Tibial nerve (tissue), 4 donors: ENCODE results near the gene NSUN6. TPM values are rescaled to one million over a fixed set of nuclear protein-coding genes. Genes with fewer than 3 reads are reported as not detected.
"Not testable (repeated sequence)": the region's sequence is repeated elsewhere in the genome, so short reads cannot be mapped to it uniquely, and the experiment has no call there.

Experiments used
- DNase-seq, 2 donors: peaks; one replicate each; pipeline ENCODE4 v3.0.0-alpha.2; 2019; ENCODE audit warnings: low spot score in 2 of 2
- H3K27ac ChIP-seq, 4 donors: fragments of 200-600 bp; sonication (generic) in 3 of 4; one replicate each; pipeline ENCODE4 v1.5.1; 2017 to 2019; ENCODE audit warnings: mild to moderate bottlenecking in 1 of 4
- H3K27me3 ChIP-seq, 2 donors: fragments of 200-600 bp; sonication (generic) in 1 of 2; one replicate each; pipeline versions ENCODE4 v1.5.1 to v1.6.0; 2017 to 2019
- H3K36me3 ChIP-seq, 3 donors: fragments of 200-600 bp; sonication (generic); one replicate each; pipeline ENCODE4 v1.5.1; 2018 to 2019
- H3K4me1 ChIP-seq, 4 donors: fragments of 200-600 bp; sonication (generic) in 3 of 4; one replicate each; pipeline ENCODE4 v1.5.1; 2017 to 2019
- H3K4me3 ChIP-seq, 4 donors: fragments of 200-600 bp; sonication (generic) in 3 of 4; one replicate each; pipeline ENCODE4 v1.5.1; 2017 to 2019; ENCODE audit warnings: mild to moderate bottlenecking in 1 of 4, moderate library complexity in 1 of 4
- H3K9me3 ChIP-seq, 4 donors: fragments of 200-600 bp; sonication (generic) in 3 of 4; one replicate each; pipeline ENCODE4 v1.5.1; 2017 to 2019
- CTCF ChIP-seq, 5 experiments: fragments of 200-600 bp in 3 of 5; fragments of 450-650 bp in 2 of 5; sonication (generic) in 3 of 5; IDR thresholded peaks; one replicate each; pipeline ENCODE4 v1.5.1; 2016 to 2019; ENCODE audit warnings: antibody characterized with exemption in 5 of 5, mild to moderate bottlenecking in 3 of 5, moderate library complexity in 2 of 5
- EP300 ChIP-seq, 2 donors: sonication (generic); formaldehyde crosslinking; IDR thresholded peaks; one replicate each; pipeline ENCODE4 v1.6.1; 2017; ENCODE audit warnings: antibody characterized with exemption in 2 of 2, mild to moderate bottlenecking in 1 of 2
- POLR2A ChIP-seq, 2 donors: fragments of 450-650 bp; IDR thresholded peaks; one replicate each; pipeline ENCODE4 v1.6.1; 2017; ENCODE audit warnings: antibody characterized with exemption in 2 of 2, mild to moderate bottlenecking in 2 of 2, moderate library complexity in 2 of 2
- WGBS, 2 donors: methylation state at CpG; one replicate each; pipeline ENCODE4 v1.1.5; 2018; 5-methylcytosine and 5-hydroxymethylcytosine counted together
- total RNA-seq, 4 donors: library from RNA; depleted of rRNA; stranded (reverse); fragments of >200 nt; gene quantifications; one replicate each; pipeline ENCODE4 v1.1.0, GENCODE V29; 2016

NSUN6 gene
- total RNA-seq, 4 donors from 2014 or later: 15.6 to 30.6 (median 24.7) TPM

- H3K9me3 ChIP-seq: no peaks in the 10 kb centered on the region
- H3K4me3 ChIP-seq: no peak overlapping the region
- no peak overlapping the region for H3K27ac ChIP-seq
- peaks cover 0 to 35% (median 0%) of the 10 kb centered on the region in 3 donors for H3K36me3 ChIP-seq
- TF ChIP-seq EP300 (IDR thresholded peaks at IDR 0.05) (no peak), POLR2A (IDR thresholded peaks at IDR 0.05) (no peak), CTCF (IDR thresholded peaks at IDR 0.05) (no peak)
- DNase-seq: no peak
- WGBS, 2 donors: 89 to 92% methylated on average over 6 of the region's 6 CpGs
- H3K4me1 ChIP-seq: no peaks in the 10 kb centered on the region
- H3K27me3 ChIP-seq: no peaks in the 10 kb centered on the region
Measured at GRCh38 chr10:18594574-18595156, 56.7 kb downstream of the NSUN6 start.

GRCh38 chr10:18591141-18591540 lies 60.2 kb downstream of the NSUN6 start:
- not testable (repeated sequence) for H3K4me1 ChIP-seq, H3K4me3 ChIP-seq, DNase-seq, H3K27ac ChIP-seq, H3K27me3 ChIP-seq, H3K9me3 ChIP-seq
- 96 to 97% methylated on average over 1 of the region's 1 CpG for WGBS, 2 donors
- H3K36me3 ChIP-seq: peaks cover 0 to 56% (median 0%) of the 10 kb centered on the region in 3 donors

DNA sequence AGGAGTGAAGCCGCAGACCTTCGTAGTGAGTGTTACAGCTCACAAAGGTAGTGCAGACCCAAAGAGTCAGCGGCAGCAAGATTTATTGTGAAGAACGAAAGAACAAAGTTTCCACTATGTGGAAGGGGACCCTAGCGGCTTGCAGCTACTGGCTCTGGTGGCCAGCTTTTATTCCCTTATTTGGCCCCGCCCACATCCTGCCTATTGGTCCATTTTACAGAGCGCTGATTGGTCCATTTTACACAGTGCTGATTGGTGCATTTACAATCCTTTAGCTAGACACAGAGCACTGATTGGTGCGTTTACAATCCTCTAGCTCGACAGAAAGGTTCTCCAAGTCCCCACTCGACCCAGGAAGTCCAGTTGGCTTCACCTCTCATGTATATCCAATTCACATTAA lies 64.8 kb downstream of the NSUN6 start:
- not testable (repeated sequence) for H3K4me1 ChIP-seq, H3K9me3 ChIP-seq, H3K4me3 ChIP-seq, DNase-seq, H3K27ac ChIP-seq, H3K27me3 ChIP-seq
- WGBS, 2 donors: 96% methylated on average over 10 of the region's 10 CpGs
- peaks cover 0 to 59% (median 0%) of the 10 kb centered on the region in 3 donors for H3K36me3 ChIP-seq

DNA sequence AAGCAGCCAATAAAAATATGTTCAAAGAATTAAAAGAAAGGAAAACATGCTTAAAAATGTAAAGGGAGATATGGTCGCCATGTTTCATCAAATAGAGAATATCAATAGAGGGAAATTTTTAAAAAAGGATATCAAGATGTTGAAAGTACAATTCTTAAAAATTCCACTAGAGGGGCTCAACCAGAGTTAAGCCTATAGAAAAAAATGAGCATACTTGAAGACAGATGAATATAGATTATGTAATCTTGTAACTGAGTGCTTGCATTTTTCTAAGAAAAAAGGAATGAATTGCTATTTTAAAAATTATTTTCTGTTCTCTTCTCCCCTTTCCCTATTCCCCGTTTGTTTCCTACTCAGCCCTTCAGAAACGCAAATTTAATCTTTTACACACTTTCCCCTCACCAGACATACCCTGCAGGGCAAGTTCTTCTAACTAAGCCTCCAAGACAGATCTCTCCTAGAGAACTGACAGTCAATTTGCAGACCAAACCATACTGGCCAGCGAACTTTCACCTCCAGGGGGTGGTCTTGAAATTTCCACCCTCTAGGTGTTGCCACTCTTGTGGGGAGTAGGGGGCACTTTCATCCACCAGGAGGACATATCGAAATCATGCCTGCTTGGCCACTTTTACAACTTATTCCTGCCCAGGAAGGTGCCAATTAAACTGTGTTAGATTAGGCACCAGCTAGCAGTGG lies 67.7 kb downstream of the NSUN6 start:
- H3K4me1 ChIP-seq: no peaks in the 10 kb centered on the region
- no peak overlapping the region for H3K4me3 ChIP-seq
- H3K27me3 ChIP-seq: no peaks in the 10 kb centered on the region
- WGBS, 2 donors: 92 to 93% methylated on average over 5 of the region's 5 CpGs
- peaks cover 0 to 88% (median 0%) of the 10 kb centered on the region in 3 donors for H3K36me3 ChIP-seq
- no peak overlapping the region for H3K27ac ChIP-seq
- DNase-seq: no peak
- TF ChIP-seq CTCF (IDR thresholded peaks at IDR 0.05) (no peak), EP300 (IDR thresholded peaks at IDR 0.05) (no peak), POLR2A (IDR thresholded peaks at IDR 0.05) (no peak)
- H3K9me3 ChIP-seq: no peaks in the 10 kb centered on the region

DNA sequence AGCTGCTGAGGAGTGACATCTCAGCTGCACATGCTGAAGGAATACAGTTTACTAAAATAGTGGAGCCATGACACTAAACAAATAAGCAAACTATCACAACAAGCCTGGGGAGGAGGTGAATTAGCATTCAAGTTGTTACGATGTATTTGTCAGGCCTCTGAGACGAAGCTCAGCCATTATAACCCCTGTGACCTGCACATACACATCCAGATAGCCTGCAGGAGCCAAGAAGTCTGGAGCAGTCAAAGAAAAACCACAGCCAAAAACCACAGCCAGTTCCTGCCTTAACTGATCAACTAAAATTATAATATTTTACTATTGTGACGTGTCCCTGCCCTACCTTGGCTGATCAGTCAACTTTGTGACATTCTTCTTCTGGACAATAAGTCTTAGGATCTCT lies 68.6 kb downstream of the NSUN6 start:
- Histone ChIP-seq H3K4me3 (no peak overlapping the region), H3K27me3 (no peaks in the 10 kb centered on the region), H3K4me1 (no peaks in the 10 kb centered on the region), H3K9me3 (no peaks in the 10 kb centered on the region), H3K36me3 (peaks cover 0 to 89% (median 0%) of the 10 kb centered on the region in 3 donors), H3K27ac (no peak overlapping the region)
- DNase-seq: no peak
- no peak for TF ChIP-seq POLR2A (IDR thresholded peaks at IDR 0.05)
- TF ChIP-seq CTCF (IDR thresholded peaks at IDR 0.05): no peak
- TF ChIP-seq EP300 (IDR thresholded peaks at IDR 0.05): no peak
- WGBS, 2 donors: 70 to 71% methylated on average over 3 of the region's 3 CpGs

- H3K36me3 ChIP-seq: peaks cover 0 to 88% (median 4%) of the 10 kb centered on the region in 3 donors
- WGBS, 2 donors: 96 to 98% methylated on average over 15 of the region's 15 CpGs
- TF ChIP-seq POLR2A (IDR thresholded peaks at IDR 0.05): no peak
- TF ChIP-seq CTCF (IDR thresholded peaks at IDR 0.05): no peak
- no peak for TF ChIP-seq EP300 (IDR thresholded peaks at IDR 0.05)
- DNase-seq: no peak
- H3K4me1 ChIP-seq: no peaks in the 10 kb centered on the region
- no peak overlapping the region for H3K4me3 ChIP-seq
- no peaks in the 10 kb centered on the region for H3K27me3 ChIP-seq
- no peak overlapping the region for H3K27ac ChIP-seq
- H3K9me3 ChIP-seq: no peaks in the 10 kb centered on the region
Measured at GRCh38 chr10:18577823-18578685, 73.3 kb downstream of the NSUN6 start.
